PC-3 (cell line): ENCODE measurements around the gene SLC17A7. TPM values are rescaled to one million over a fixed set of nuclear protein-coding genes. Genes with fewer than 3 reads are reported as not detected.
A peak's percentile ranks its signal among the peaks of the same experiment; 100 is the strongest.

Experiments used
- ATAC-seq: fragments of 200-7000 bp; cut with Tn5 transposase; 2 replicates; pipeline ENCODE4 v1.9.1; 2020; ENCODE audit warnings: mild to moderate bottlenecking, moderate library complexity
- BruUV-seq: library from RNA; stranded (reverse); fragments of 400-500 nt; replicated peaks from 2 replicates; lab custom pipeline; 2021; lab: Mats Ljungman, UMichigan
- CTCF ChIA-PET: fragments of 300-600 bp; sonication (Branson Sonifier 250); formaldehyde crosslinking; loops from one replicate; lab custom pipeline; 2022; ENCODE audit warnings: antibody characterized with exemption; lab: Charles Lee
- POLR2A ChIA-PET: fragments of 300-600 bp; sonication (Branson Sonifier 250); formaldehyde crosslinking; loops from one replicate; lab custom pipeline; 2022; ENCODE audit warnings: antibody characterized with exemption; ENCODE audit not compliant: unreplicated experiment; lab: Charles Lee
- DNase-seq: peaks from one replicate; pipeline ENCODE4 v3.0.0-alpha.2; 2015
- H2AFZ ChIP-seq: fragments of 300-600 bp; sonication (generic); 2 replicates; pipeline ENCODE4 v1.6.0; 2016; ENCODE audit warnings: antibody characterized with exemption, low read length
- H3F3A ChIP-seq: fragments of 300-600 bp; sonication (generic); one replicate; pipeline ENCODE4 v1.6.0; 2017; ENCODE audit warnings: antibody characterized with exemption, low read length, control low read depth, mild to moderate bottlenecking; ENCODE audit not compliant: unreplicated experiment
- H3K27ac ChIP-seq: fragments of 300-600 bp; sonication (generic); 2 replicates; pipeline ENCODE4 v1.5.1; 2016; ENCODE audit warnings: mild to moderate bottlenecking, low read length
- H3K27me3 ChIP-seq: fragments of 300-600 bp; sonication (generic); 2 replicates; pipeline ENCODE4 v1.6.1; 2016; ENCODE audit warnings: low read length, mixed read lengths
- H3K36me3 ChIP-seq: fragments of 300-600 bp; sonication (generic); 2 replicates; pipeline ENCODE4 v1.6.1; 2016; ENCODE audit warnings: low read depth, mixed run types, low read length, mixed read lengths
- H3K4me1 ChIP-seq: fragments of 300-600 bp; sonication (generic); 2 replicates; pipeline ENCODE4 v1.5.1; 2016; ENCODE audit warnings: low read length; ENCODE audit not compliant: insufficient read depth
- H3K4me2 ChIP-seq: fragments of 300-600 bp; sonication (generic); 2 replicates; pipeline ENCODE4 v1.6.0; 2016; ENCODE audit warnings: low read length
- H3K4me3 ChIP-seq: fragments of 300-600 bp; sonication (generic); 2 replicates; pipeline ENCODE4 v1.5.1; 2016; ENCODE audit warnings: mild to moderate bottlenecking, low read length, mixed read lengths
- H3K79me2 ChIP-seq: fragments of 300-600 bp; sonication (generic); 2 replicates; pipeline ENCODE4 v1.6.1; 2017; ENCODE audit warnings: low read length, mixed read lengths
- H3K9ac ChIP-seq: fragments of 300-600 bp; sonication (generic); 2 replicates; pipeline ENCODE4 v1.6.0; 2016; ENCODE audit warnings: mild to moderate bottlenecking, low read length
- H3K9me2 ChIP-seq: fragments of 300-600 bp; sonication (generic); replicated peaks from 2 replicates; pipeline ENCODE4 v1.6.1; 2016; ENCODE audit warnings: mixed run types, low read length, mixed read lengths
- H3K9me3 ChIP-seq: fragments of 300-600 bp; sonication (generic); 2 replicates; pipeline ENCODE4 v1.6.1; 2016; ENCODE audit warnings: low read length, mixed read lengths
- H4K20me1 ChIP-seq: fragments of 300-600 bp; sonication (generic); 2 replicates; pipeline ENCODE4 v1.6.1; 2016; ENCODE audit warnings: low read length, mixed read lengths
- EZH2 ChIP-seq: fragments of 300-600 bp; sonication (generic); IDR thresholded peaks from one replicate; pipeline ENCODE4 v1.6.1; 2017; ENCODE audit warnings: antibody characterized with exemption, mild to moderate bottlenecking, low read length; ENCODE audit not compliant: unreplicated experiment
- EZH2phosphoT487 ChIP-seq: fragments of 300-600 bp; sonication (generic); IDR thresholded peaks from 2 replicates; pipeline ENCODE4 v1.6.1; 2018; ENCODE audit warnings: mild to moderate bottlenecking, antibody characterized with exemption, low read length, borderline replicate concordance
- intact Hi-C: fragments of 100-400 bp; cut with micrococcal nuclease; formaldehyde crosslinking; loops from 2 replicates; pipeline ENCODE4 v1.9.0; 2023
- total RNA-seq: library from RNA; depleted of rRNA; stranded (reverse); fragments of >200 nt; gene quantifications from 2 replicates; pipeline ENCODE4 v1.2.3, GENCODE V29; 2014
- TF ChIP-seq, protein P1 (sequence below): fragments of 300-600 bp; sonication (generic); conservative IDR thresholded peaks from 2 replicates; pipeline ENCODE4 v1.5.1; 2017; ENCODE audit warnings: antibody characterized with exemption, low read depth, mild to moderate bottlenecking, low read length

SLC17A7 gene
- total RNA-seq, 1 experiment from 2014 or later = 0.11 TPM

DNA sequence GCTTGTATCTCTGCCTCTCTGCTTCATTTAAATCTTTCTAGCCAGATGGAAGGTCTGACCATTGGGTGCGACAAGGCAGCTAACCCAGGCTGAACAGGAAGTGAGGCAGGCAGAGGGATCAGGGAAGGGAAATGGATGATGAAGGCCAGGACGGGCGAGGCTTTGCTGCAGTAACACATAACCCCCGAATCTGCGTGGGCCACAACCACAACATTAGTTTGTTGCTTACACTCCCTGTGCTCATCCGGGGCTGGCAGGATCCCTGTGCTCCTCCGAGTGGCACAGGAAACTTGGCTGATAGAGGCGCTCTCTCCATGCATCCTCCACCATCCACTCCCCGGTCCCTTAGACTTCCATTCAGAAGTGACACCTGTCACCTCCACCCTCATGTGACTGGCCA is 31.6 kb upstream of the SLC17A7 start:
- no TSS peak for BruUV-seq
- CTCF ChIA-PET = interaction anchor here (0.7 kb wide), 1 partner anchor 12 kb away, joined by 4 read pairs; no protein-coding TSS in a partner anchor
- POLR2A ChIA-PET = no interaction called here
- Histone ChIP-seq H3K9ac (no peak overlapping the region), H3K9me3 (no peaks in the 10 kb centered on the region), H3F3A (no peaks in the 10 kb centered on the region), H3K9me2 (no peaks in the 10 kb centered on the region), H3K27me3 (no peaks in the 10 kb centered on the region), H3K4me2 (no peak overlapping the region), H4K20me1 (no peaks in the 10 kb centered on the region), H3K36me3 (no peaks in the 10 kb centered on the region; the same call in 1 of the 2 replicates), H3K27ac (no peak overlapping the region), H3K4me3 (no peak overlapping the region), H2AFZ (no peak overlapping the region), H3K4me1 (no peaks in the 10 kb centered on the region), H3K79me2 (no peaks in the 10 kb centered on the region)
- TF ChIP-seq, protein P1, sequence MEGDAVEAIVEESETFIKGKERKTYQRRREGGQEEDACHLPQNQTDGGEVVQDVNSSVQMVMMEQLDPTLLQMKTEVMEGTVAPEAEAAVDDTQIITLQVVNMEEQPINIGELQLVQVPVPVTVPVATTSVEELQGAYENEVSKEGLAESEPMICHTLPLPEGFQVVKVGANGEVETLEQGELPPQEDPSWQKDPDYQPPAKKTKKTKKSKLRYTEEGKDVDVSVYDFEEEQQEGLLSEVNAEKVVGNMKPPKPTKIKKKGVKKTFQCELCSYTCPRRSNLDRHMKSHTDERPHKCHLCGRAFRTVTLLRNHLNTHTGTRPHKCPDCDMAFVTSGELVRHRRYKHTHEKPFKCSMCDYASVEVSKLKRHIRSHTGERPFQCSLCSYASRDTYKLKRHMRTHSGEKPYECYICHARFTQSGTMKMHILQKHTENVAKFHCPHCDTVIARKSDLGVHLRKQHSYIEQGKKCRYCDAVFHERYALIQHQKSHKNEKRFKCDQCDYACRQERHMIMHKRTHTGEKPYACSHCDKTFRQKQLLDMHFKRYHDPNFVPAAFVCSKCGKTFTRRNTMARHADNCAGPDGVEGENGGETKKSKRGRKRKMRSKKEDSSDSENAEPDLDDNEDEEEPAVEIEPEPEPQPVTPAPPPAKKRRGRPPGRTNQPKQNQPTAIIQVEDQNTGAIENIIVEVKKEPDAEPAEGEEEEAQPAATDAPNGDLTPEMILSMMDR = no peak
- TF ChIP-seq EZH2 = no peak
- no peak for TF ChIP-seq EZH2phosphoT487
- ATAC-seq (no peak), DNase-seq (no peak)
- intact Hi-C loops = no loop called here

DNA sequence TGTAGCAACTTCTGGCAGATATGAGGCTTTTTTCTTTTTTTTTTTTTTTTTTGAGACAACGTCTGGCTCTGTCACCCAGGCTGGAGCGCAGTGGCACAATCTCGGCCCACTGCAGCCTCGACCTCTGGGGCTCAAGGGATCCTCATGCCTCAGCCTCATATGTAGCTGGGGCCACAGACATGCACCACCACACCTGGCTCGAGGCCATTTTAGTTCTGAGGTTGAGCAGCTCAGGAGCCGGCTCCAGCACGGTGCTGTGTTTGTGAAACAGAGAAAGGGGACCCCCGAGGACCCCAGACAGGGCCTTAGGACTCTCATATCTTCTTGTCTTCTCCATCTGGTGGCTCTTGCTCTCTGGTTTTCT is 29.3 kb upstream of the SLC17A7 start:
- H3K36me3 ChIP-seq = no peaks in the 10 kb centered on the region; the same call in 1 of the 2 replicates
- H3F3A ChIP-seq = no peaks in the 10 kb centered on the region
- H3K9me3 ChIP-seq = no peaks in the 10 kb centered on the region
- no peak overlapping the region for H2AFZ ChIP-seq
- no peak overlapping the region for H3K9ac ChIP-seq
- H3K9me2 ChIP-seq = no peaks in the 10 kb centered on the region
- no peaks in the 10 kb centered on the region for H3K4me1 ChIP-seq
- ChIA-PET POLR2A (no interaction called here), CTCF (no interaction called here)
- no peaks in the 10 kb centered on the region for H4K20me1 ChIP-seq
- H3K4me2 ChIP-seq = no peak overlapping the region
- ATAC-seq (no peak), DNase-seq (no peak)
- no peaks in the 10 kb centered on the region for H3K79me2 ChIP-seq
- H3K27ac ChIP-seq = no peak overlapping the region
- intact Hi-C loops = no loop called here
- TF ChIP-seq EZH2phosphoT487 (no peak), EZH2 (no peak)
- TF ChIP-seq, protein P1 = no peak
- H3K27me3 ChIP-seq = no peaks in the 10 kb centered on the region
- H3K4me3 ChIP-seq = no peak overlapping the region
- BruUV-seq = no TSS peak

DNA sequence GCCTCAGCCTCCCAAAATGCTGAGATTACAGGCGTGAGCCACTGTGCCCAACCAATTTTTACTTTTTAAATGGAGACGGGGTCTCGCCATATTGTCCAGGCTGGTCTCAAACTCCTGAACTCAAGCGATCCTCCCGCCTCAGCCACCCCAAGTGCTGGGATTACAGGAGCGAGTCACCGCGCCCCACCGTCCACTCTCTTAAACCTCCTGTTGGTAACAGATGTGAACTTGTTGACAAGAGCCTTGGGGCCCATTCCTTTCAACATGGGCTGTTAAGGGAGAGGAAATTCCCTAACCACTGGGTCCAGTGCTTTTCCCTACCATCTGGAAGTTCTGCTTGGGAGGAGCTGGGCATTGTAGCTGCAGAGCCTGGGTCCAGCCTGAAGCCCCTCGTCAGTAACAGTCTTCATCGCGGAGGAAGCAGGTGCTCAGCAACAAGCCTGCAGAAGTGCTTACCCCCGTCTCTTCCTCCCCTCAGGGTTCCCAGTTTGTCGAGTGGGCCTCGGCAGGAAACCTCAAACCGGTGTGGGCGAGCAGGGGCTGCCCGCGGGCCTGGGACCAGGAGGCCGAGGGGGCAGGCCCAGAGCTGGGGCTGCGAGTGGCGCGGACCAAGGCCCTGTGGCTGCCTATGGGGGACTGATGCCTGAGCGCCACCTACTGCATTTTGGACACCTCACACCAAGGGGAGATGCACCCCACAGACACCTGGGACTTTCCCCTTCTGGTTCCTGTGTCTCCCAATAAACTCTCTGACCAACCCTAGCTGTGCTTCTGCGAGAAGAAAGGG is 28.7 kb upstream of the SLC17A7 start:
- no TSS peak for BruUV-seq
- Histone ChIP-seq H3K27me3 (no peaks in the 10 kb centered on the region), H3K9me3 (no peaks in the 10 kb centered on the region), H3K4me2 (no peak overlapping the region), H4K20me1 (no peaks in the 10 kb centered on the region), H3K27ac (no peak overlapping the region), H3K36me3 (no peaks in the 10 kb centered on the region; the same call in 1 of the 2 replicates), H3K9me2 (no peaks in the 10 kb centered on the region), H3K9ac (no peak overlapping the region), H3K79me2 (no peaks in the 10 kb centered on the region), H3F3A (no peaks in the 10 kb centered on the region), H3K4me3 (no peak overlapping the region), H3K4me1 (no peaks in the 10 kb centered on the region), H2AFZ (no peak overlapping the region)
- ChIA-PET CTCF (no interaction called here), POLR2A (no interaction called here)
- no peak for DNase-seq
- no peak for ATAC-seq
- TF ChIP-seq, protein P1 = peak; percentile 44; the same call in 1 of the 2 replicates
- no peak for TF ChIP-seq EZH2phosphoT487
- TF ChIP-seq EZH2 = no peak
- intact Hi-C loops = no loop called here
